HUES6 (cell line): ENCODE data around the gene PKNOX1.
A peak's percentile ranks its signal among the peaks of the same experiment; 100 is the strongest.
"Not testable (repeated sequence)": the region's sequence is repeated elsewhere in the genome, so short reads cannot be mapped to it uniquely, and the experiment has no call there.

Experiments
- H3K27ac ChIP-seq: 2 replicates; pipeline ENCODE4 v1.7.0; 2013; ENCODE audit warnings: low read depth, mild to moderate bottlenecking, low read length, inconsistent platforms
- H3K27me3 ChIP-seq: 2 replicates; pipeline ENCODE4 v1.6.1; 2013; ENCODE audit warnings: low read length; ENCODE audit not compliant: control insufficient read depth, insufficient read depth
- H3K36me3 ChIP-seq: 2 replicates; pipeline ENCODE4 v1.6.1; 2013; ENCODE audit warnings: low read length; ENCODE audit not compliant: control insufficient read depth, insufficient read depth
- H3K4me1 ChIP-seq: 2 replicates; pipeline ENCODE4 v1.6.1; 2013; ENCODE audit warnings: low read length; ENCODE audit not compliant: control insufficient read depth, insufficient read depth
- H3K4me3 ChIP-seq: 2 replicates; pipeline ENCODE4 v1.5.1; 2013; ENCODE audit warnings: low read depth, low read length
- H3K9ac ChIP-seq: one replicate; pipeline ENCODE4 v1.6.1; 2013; ENCODE audit warnings: mild to moderate bottlenecking, low read length
- H3K9me3 ChIP-seq: 2 replicates; pipeline ENCODE4 v1.6.1; 2013; ENCODE audit warnings: low read depth, low read length; ENCODE audit not compliant: control insufficient read depth, insufficient read depth

PKNOX1 gene

DNA sequence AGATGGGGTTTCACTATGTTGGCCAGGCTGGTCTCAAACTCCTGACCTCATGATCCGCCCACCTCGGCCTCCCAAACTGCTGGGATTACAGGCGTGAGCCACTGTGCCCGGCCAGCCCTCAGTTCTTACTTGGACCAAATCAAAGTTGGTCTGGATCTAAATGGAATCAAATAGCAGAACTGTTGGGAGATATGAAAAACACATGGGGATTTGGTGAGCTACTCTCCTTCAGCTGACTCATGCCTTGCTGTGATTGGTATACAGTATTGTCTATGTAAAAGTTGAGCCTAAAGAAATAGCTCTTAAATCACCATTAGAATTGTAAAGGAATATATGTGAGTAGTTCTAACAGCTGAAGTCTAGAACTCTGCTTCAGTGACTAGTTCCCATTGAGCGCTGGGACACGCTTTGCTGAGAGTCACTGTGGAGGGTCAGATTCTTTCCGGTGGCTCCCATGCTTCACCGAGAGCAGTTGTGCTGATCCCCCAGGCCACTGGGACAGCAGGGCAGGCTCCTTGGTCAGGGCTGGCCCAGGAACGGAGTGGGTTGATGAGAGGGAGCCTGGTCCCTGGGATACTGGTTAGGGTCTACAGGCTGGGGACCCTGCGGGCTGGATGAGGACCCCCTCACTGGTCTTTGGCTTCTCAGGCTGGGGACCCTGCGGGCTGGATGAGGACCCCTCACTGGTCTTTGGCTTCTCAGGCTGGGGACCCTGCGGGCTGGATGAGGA is 14.0 kb downstream of the PKNOX1 start:
- Histone ChIP-seq H3K27me3 (no peaks in the 10 kb centered on the region), H3K27ac (0 out of 2 replicates have a peak overlapping the region, but pooled peaks have one; percentile 42), H3K4me1 (peaks cover 21% of the 10 kb centered on the region; the same call in 1 of the 2 replicates), H3K9ac (no peak overlapping the region), H3K36me3 (no peaks in the 10 kb centered on the region), H3K9me3 (no peaks in the 10 kb centered on the region), H3K4me3 (no peak overlapping the region)

GRCh38 chr21:42989370-42989769 is 15.0 kb downstream of the PKNOX1 start:
- H3K9me3 ChIP-seq, H3K27ac ChIP-seq, H3K9ac ChIP-seq, H3K4me3 ChIP-seq, H3K36me3 ChIP-seq, H3K27me3 ChIP-seq: not testable (repeated sequence)
- H3K4me1 ChIP-seq = peaks cover 19% of the 10 kb centered on the region; the same call in 1 of the 2 replicates

DNA sequence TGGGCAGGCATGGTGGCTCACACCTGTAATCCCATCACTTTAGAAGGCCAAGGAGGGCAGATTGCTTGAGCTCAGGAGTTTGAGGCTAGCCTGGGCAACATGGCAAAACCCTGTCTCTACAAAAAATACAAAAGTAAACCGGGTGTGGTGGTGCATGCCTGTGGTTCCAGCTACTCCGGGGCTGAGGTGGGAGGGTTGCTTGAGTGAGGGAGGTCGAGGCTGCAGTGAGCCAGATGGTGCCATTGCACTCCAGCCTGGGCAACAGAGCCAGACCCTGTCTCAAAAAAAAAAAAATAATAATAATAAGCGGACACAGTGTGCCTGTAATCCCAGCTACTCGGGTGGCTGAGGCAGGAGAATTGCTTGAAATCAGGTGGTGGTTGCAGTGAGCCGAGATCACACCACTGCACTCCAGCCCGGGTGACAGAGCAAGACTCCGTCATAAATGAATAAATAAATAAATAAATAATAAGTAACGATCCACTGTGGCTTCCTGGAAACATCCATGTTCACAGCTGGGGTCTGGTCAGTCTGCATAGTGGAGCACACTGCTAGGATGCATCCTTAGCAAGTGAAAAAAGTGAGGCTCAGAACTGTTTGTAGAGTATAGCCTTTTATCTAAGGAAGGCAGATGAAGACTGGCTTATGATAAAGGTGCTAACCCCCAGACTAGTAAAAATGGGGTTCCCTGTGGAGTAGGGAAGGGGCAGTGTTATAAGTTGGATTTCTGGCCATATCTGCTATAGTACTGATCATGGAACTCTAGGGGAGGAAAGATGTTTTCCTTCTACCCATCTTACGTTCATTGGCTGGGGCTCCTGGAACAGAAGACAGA is 15.7 kb downstream of the PKNOX1 start:
- Histone ChIP-seq H3K4me1 (peaks cover 19% of the 10 kb centered on the region; the same call in 1 of the 2 replicates), H3K27me3 (no peaks in the 10 kb centered on the region), H3K9me3 (no peaks in the 10 kb centered on the region), H3K9ac (no peak overlapping the region), H3K4me3 (no peak overlapping the region), H3K36me3 (no peaks in the 10 kb centered on the region), H3K27ac (no peak overlapping the region)

DNA sequence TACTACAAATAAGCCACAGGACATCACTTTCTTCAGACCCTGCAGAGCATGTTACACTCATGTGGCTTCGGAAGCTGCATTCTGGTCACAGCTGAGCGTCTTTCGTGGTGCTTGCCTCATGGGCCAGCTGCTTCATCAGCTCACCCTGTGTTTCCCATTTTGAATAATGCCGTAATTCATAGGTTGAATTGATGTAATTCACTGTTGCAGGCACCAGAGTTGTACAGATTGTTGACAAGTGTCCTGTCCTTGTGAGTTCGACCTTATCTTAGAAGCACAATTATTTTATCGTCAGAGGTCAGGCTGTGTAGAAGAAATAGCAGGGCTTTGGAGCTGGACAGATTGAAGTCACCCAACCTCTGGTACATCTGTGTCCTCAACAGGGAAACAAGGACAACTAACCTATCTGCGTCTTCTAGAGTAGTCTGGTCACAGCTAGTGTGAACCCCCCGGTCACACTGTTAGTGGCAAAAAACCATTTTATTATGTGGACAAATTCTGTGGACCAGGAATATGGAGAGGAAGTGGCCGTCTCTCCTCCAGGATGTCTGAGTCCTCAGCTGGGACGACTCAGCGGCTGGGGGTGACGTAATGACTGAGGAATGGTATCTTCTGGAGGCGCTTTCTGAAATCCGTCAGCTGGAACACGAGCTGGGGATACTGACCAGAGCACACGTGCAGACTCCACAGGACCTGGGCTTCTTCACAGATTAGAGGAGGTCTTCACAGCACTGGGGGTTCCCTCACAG is 17.8 kb downstream of the PKNOX1 start:
- Histone ChIP-seq H3K9me3 (no peaks in the 10 kb centered on the region), H3K4me3 (no peak overlapping the region), H3K27ac (no peak overlapping the region), H3K9ac (no peak overlapping the region), H3K36me3 (no peaks in the 10 kb centered on the region), H3K27me3 (no peaks in the 10 kb centered on the region), H3K4me1 (peaks cover 19% of the 10 kb centered on the region; the same call in 1 of the 2 replicates)

GRCh38 chr21:42993051-42993712 is 18.8 kb downstream of the PKNOX1 start:
- H3K9ac ChIP-seq = no peak overlapping the region
- H3K27me3 ChIP-seq = no peaks in the 10 kb centered on the region
- peaks cover 18% of the 10 kb centered on the region; the same call in 1 of the 2 replicates for H3K4me1 ChIP-seq
- H3K27ac ChIP-seq = no peak overlapping the region
- peaks cover 10% of the 10 kb centered on the region for H3K9me3 ChIP-seq
- H3K36me3 ChIP-seq = no peaks in the 10 kb centered on the region
- no peak overlapping the region for H3K4me3 ChIP-seq

DNA sequence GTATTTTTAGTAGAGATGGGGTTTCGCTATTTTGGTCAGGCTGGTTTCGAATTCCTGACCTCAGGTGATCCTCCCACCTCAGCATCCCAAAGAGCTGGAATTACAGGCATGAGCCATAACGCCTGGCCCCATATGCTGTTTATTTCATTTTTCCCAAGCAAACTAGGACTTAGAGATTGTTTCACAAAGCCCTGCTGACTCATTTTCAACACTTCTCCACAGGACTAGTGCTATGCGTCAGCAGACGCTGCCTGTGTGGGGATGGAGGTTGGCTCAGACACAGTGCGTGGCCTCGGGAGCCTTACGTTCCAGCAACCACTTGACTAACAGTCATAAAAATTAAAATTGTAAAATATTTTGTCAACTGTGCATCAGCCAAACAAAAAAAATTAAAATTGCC is 22.7 kb downstream of the PKNOX1 start:
- Histone ChIP-seq H3K4me1 (peaks cover 10% of the 10 kb centered on the region; the same call in 1 of the 2 replicates), H3K4me3 (no peak overlapping the region), H3K9ac (no peak overlapping the region), H3K27ac (no peak overlapping the region), H3K9me3 (peaks cover 37% of the 10 kb centered on the region), H3K27me3 (no peaks in the 10 kb centered on the region), H3K36me3 (no peaks in the 10 kb centered on the region)

- H3K27me3 ChIP-seq, H3K27ac ChIP-seq, H3K4me1 ChIP-seq, H3K9ac ChIP-seq, H3K36me3 ChIP-seq, H3K4me3 ChIP-seq: not testable (repeated sequence)
- peaks cover 37% of the 10 kb centered on the region for H3K9me3 ChIP-seq
Measured at GRCh38 chr21:42997983-42998382, 23.6 kb downstream of the PKNOX1 start.

DNA sequence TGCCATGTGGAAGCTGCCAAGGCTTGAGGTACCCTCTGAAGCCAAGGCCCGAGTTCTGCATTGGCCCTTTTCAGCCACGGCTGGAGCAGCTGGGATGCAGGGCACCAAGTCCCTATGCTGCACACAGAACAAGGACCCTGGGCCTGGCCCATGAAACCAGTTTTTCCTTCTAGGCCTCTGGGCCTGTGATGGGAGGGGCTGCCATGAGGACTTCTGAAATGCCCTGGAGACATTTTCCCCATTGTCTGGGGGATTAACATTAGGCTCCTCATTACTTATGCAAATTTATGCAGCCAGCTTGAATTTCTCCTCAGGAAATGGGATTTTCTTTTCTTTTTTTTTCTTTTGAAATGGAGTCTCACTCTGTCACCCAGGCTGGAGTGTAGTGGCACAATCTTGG is 24.8 kb downstream of the PKNOX1 start:
- not testable (repeated sequence) for H3K9ac ChIP-seq, H3K4me1 ChIP-seq, H3K4me3 ChIP-seq, H3K27me3 ChIP-seq, H3K36me3 ChIP-seq, H3K27ac ChIP-seq
- H3K9me3 ChIP-seq = peaks cover 37% of the 10 kb centered on the region

- H3K27ac ChIP-seq, H3K36me3 ChIP-seq, H3K9ac ChIP-seq, H3K27me3 ChIP-seq, H3K4me3 ChIP-seq, H3K4me1 ChIP-seq: not testable (repeated sequence)
- peaks cover 37% of the 10 kb centered on the region for H3K9me3 ChIP-seq
Measured at GRCh38 chr21:43000041-43000440, 25.7 kb downstream of the PKNOX1 start.

- Histone ChIP-seq H3K9me3 (peaks cover 37% of the 10 kb centered on the region), H3K36me3 (peaks cover 12% of the 10 kb centered on the region), H3K27ac (no peak overlapping the region), H3K4me3 (no peak overlapping the region), H3K27me3 (no peaks in the 10 kb centered on the region), H3K4me1 (no peaks in the 10 kb centered on the region), H3K9ac (no peak overlapping the region)
Measured at GRCh38 chr21:43001316-43001715, 27.0 kb downstream of the PKNOX1 start.
